ENCODE data around the gene DSEL.

Gene DSEL

DNA sequence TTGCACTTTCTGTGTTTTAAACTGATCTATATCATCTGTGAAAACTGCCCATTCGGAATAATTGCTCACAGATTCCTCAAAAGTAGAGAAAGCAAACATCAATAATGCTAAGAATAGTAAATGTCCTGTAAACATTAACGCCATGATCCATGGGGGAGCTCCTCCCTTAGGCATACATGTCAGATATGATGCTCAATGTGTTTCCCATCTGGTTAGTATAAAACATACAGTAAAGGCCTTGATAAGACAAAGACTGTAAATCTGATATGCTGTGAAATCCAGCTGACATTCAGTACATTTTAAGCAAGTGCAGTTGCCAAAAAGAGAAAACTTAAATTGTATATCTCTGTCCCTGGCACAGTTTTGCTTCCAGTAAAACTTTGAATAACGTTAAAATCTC is 2.1 kb downstream of the DSEL start:
- Histone ChIP-seq H3K4me2 (ENCODE audit: insufficient read depth, low read length) (no peak overlapping the region), H4K20me1 (ENCODE audit: insufficient read depth, low read length) (no peaks in the 10 kb centered on the region), H3K4me3 (ENCODE audit: low read depth in 1 of 2, low read length in 2 of 2) (no peak overlapping the region), H3K4me1 (ENCODE audit: insufficient read depth, low read length) (no peaks in the 10 kb centered on the region), H2AFZ (ENCODE audit: low read depth, low read length) (no peak overlapping the region), H3K27me3 (ENCODE audit: insufficient read depth, low read length, poor library complexity) (no peaks in the 10 kb centered on the region), H3K9ac (ENCODE audit: low read depth, low read length) (no peak overlapping the region), H3K27ac (ENCODE audit: low read length) (no peak overlapping the region), H3K79me2 (ENCODE audit: insufficient read depth, low read length) (no peaks in the 10 kb centered on the region), H3K9me3 (ENCODE audit: insufficient read depth, low read length, severe bottlenecking) (no peaks in the 10 kb centered on the region), H3K36me3 (ENCODE audit: insufficient read depth, low read length) (no peaks in the 10 kb centered on the region)
- ATAC-seq (ENCODE audit: insufficient read depth, low read depth) (no peak), DNase-seq (no peak)
- TF ChIP-seq, protein P1, sequence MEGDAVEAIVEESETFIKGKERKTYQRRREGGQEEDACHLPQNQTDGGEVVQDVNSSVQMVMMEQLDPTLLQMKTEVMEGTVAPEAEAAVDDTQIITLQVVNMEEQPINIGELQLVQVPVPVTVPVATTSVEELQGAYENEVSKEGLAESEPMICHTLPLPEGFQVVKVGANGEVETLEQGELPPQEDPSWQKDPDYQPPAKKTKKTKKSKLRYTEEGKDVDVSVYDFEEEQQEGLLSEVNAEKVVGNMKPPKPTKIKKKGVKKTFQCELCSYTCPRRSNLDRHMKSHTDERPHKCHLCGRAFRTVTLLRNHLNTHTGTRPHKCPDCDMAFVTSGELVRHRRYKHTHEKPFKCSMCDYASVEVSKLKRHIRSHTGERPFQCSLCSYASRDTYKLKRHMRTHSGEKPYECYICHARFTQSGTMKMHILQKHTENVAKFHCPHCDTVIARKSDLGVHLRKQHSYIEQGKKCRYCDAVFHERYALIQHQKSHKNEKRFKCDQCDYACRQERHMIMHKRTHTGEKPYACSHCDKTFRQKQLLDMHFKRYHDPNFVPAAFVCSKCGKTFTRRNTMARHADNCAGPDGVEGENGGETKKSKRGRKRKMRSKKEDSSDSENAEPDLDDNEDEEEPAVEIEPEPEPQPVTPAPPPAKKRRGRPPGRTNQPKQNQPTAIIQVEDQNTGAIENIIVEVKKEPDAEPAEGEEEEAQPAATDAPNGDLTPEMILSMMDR (IDR thresholded peaks at IDR 0.05; ENCODE audit: borderline replicate concordance, extremely low read depth, low read length, poor library complexity, severe bottlenecking): no peak
- no peak for TF ChIP-seq EZH2 (IDR thresholded peaks at IDR 0.05; ENCODE audit: borderline replicate concordance, low read depth, low read length, severe bottlenecking)

DNA sequence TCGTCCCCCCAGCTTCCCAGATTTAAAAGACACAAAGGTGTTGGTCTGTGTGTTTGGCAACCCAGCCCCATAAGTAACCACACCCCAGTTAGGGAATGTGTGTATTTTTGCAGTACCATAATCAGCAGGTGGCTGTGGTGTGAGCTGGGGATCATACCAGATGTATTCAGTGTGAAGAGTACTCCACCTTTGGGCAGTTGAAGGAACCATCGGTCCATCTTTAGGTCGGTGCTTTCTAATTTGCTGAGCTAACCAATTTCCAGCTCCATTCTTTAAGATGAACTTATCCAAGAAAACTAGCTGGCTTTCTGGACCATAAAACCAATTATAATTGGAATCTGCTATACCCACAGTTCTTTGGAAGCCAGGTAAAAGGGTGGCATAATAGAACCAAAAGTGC is 3.2 kb downstream of the DSEL start:
- Histone ChIP-seq H3K27ac (ENCODE audit: low read length) (no peak overlapping the region), H3K9me3 (ENCODE audit: insufficient read depth, low read length, severe bottlenecking) (no peaks in the 10 kb centered on the region), H2AFZ (ENCODE audit: low read depth, low read length) (no peak overlapping the region), H3K36me3 (ENCODE audit: insufficient read depth, low read length) (no peaks in the 10 kb centered on the region), H3K9ac (ENCODE audit: low read depth, low read length) (no peak overlapping the region), H4K20me1 (ENCODE audit: insufficient read depth, low read length) (no peaks in the 10 kb centered on the region), H3K79me2 (ENCODE audit: insufficient read depth, low read length) (no peaks in the 10 kb centered on the region), H3K4me1 (ENCODE audit: insufficient read depth, low read length) (no peaks in the 10 kb centered on the region), H3K4me2 (ENCODE audit: insufficient read depth, low read length) (no peak overlapping the region), H3K4me3 (ENCODE audit: low read depth in 1 of 2, low read length in 2 of 2) (no peak overlapping the region), H3K27me3 (ENCODE audit: insufficient read depth, low read length, poor library complexity) (no peaks in the 10 kb centered on the region)
- DNase-seq (no peak), ATAC-seq (ENCODE audit: insufficient read depth, low read depth) (no peak)
- no peak for TF ChIP-seq EZH2 (IDR thresholded peaks at IDR 0.05; ENCODE audit: borderline replicate concordance, low read depth, low read length, severe bottlenecking)
- TF ChIP-seq, protein P1 (IDR thresholded peaks at IDR 0.05; ENCODE audit: borderline replicate concordance, extremely low read depth, low read length, poor library complexity, severe bottlenecking): no peak

DNA sequence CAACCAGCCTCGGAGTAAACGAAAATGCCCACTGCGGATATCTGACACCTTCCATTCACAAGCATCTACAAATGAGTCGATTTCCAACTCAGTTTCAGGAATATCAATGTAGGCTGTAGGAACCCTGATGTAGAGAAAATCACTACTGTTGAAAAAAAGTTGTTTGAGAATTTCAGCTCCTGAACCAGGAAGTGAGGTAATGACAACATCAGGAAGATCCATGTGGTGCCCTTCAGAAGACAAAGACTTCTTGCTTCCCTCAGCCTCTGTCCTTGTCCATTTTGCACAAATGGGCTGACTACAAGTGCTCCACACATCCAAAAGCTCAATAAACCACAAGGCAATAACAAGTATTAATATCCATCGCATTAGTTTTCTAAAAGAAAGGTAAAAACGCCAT is 4.7 kb downstream of the DSEL start:
- Histone ChIP-seq H3K9me3 (ENCODE audit: insufficient read depth, low read length, severe bottlenecking) (no peaks in the 10 kb centered on the region), H2AFZ (ENCODE audit: low read depth, low read length) (no peak overlapping the region; the same call in 1 of the 2 replicates), H3K36me3 (ENCODE audit: insufficient read depth, low read length) (no peaks in the 10 kb centered on the region), H3K4me1 (ENCODE audit: insufficient read depth, low read length) (no peaks in the 10 kb centered on the region), H3K27ac (ENCODE audit: low read length) (no peak overlapping the region), H3K4me3 (ENCODE audit: low read depth in 1 of 2, low read length in 2 of 2) (no peak overlapping the region), H3K79me2 (ENCODE audit: insufficient read depth, low read length) (no peaks in the 10 kb centered on the region), H3K9ac (ENCODE audit: low read depth, low read length) (no peak overlapping the region), H3K27me3 (ENCODE audit: insufficient read depth, low read length, poor library complexity) (no peaks in the 10 kb centered on the region), H4K20me1 (ENCODE audit: insufficient read depth, low read length) (no peaks in the 10 kb centered on the region), H3K4me2 (ENCODE audit: insufficient read depth, low read length) (no peak overlapping the region)
- DNase-seq: no peak
- ATAC-seq (ENCODE audit: insufficient read depth, low read depth): no peak
- TF ChIP-seq EZH2 (IDR thresholded peaks at IDR 0.05; ENCODE audit: borderline replicate concordance, low read depth, low read length, severe bottlenecking): no peak
- TF ChIP-seq, protein P1 (IDR thresholded peaks at IDR 0.05; ENCODE audit: borderline replicate concordance, extremely low read depth, low read length, poor library complexity, severe bottlenecking): no peak

DNA sequence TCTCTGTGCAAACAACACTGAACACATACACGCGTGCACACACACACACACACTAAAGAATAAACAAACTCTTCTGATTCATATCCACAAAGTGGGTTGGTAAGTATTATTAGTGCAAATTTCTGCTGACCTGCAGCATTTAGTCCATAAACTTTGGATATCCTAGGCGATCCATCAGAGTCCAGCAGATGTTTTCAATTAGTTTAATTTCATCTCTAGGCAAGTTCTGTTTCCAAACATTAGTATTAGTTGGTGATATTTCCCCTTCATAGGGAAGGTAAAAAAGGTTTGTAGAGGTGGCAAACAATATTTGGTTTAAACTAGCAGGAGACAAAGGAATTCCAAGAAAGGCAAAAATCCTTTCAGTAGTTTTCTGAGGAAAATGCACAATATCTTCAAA is 5.7 kb downstream of the DSEL start:
- no peaks in the 10 kb centered on the region for H4K20me1 ChIP-seq (ENCODE audit: insufficient read depth, low read length)
- DNase-seq (no peak), ATAC-seq (ENCODE audit: insufficient read depth, low read depth) (no peak)
- H3K27me3 ChIP-seq (ENCODE audit: insufficient read depth, low read length, poor library complexity): no peaks in the 10 kb centered on the region
- no peak overlapping the region for H3K27ac ChIP-seq (ENCODE audit: low read length)
- no peak overlapping the region for H3K9ac ChIP-seq (ENCODE audit: low read depth, low read length)
- no peaks in the 10 kb centered on the region for H3K4me1 ChIP-seq (ENCODE audit: insufficient read depth, low read length)
- no peak overlapping the region for H3K4me3 ChIP-seq (ENCODE audit: low read depth in 1 of 2, low read length in 2 of 2)
- no peaks in the 10 kb centered on the region for H3K36me3 ChIP-seq (ENCODE audit: insufficient read depth, low read length)
- no peak overlapping the region for H2AFZ ChIP-seq (ENCODE audit: low read depth, low read length)
- H3K79me2 ChIP-seq (ENCODE audit: insufficient read depth, low read length): no peaks in the 10 kb centered on the region
- H3K9me3 ChIP-seq (ENCODE audit: insufficient read depth, low read length, severe bottlenecking): no peaks in the 10 kb centered on the region
- no peak overlapping the region for H3K4me2 ChIP-seq (ENCODE audit: insufficient read depth, low read length)
- TF ChIP-seq EZH2 (IDR thresholded peaks at IDR 0.05; ENCODE audit: borderline replicate concordance, low read depth, low read length, severe bottlenecking): no peak
- TF ChIP-seq, protein P1 (IDR thresholded peaks at IDR 0.05; ENCODE audit: borderline replicate concordance, extremely low read depth, low read length, poor library complexity, severe bottlenecking): no peak

Measured in DND-41 (cell line).